HL-60 (cell line): ENCODE data around the gene PNRC2.

ENCODE experiments used
- POLR2AphosphoS5 ChIP-seq: IDR thresholded peaks from 2 replicates; pipeline ENCODE4 v1.6.1; 2012; ENCODE audit warnings: low read depth
- TF ChIP-seq, protein P1 (sequence below): IDR thresholded peaks from one replicate; pipeline ENCODE4 v1.5.1; 2011; ENCODE audit warnings: low read length, control low read depth, inconsistent platforms; ENCODE audit not compliant: insufficient read depth

DNA sequence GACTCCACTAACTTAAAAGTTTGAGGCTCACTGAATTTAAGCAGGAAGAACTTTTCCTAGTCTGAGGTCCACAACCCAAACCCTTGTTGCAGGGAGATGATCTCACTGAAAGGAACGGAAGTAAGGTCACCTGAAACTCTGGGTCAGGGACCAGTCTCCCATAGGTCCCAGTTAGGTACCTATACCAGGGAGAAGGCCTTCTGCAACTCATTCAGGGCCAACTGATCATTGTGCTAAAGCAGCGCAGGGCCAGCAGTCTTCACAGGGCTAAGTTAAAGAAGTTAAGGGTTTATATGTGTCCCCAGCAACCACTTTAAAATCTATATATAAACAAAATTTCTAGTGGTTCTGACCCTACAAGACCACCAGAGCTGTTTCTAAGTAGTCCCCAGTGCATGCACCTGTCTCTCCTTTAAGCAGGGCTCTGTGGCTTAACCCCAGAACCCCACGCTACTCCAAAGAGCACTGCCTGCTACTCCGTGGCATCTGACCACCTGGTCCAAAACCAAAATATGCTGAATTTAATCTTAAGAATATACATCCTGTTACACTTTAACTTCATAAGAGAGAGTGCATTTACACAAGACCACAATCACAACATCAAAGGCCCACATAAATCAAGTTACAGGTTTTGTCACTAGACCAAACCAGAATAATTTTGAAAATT is 17.7 kb downstream of the PNRC2 start:
- TF ChIP-seq, protein P1, sequence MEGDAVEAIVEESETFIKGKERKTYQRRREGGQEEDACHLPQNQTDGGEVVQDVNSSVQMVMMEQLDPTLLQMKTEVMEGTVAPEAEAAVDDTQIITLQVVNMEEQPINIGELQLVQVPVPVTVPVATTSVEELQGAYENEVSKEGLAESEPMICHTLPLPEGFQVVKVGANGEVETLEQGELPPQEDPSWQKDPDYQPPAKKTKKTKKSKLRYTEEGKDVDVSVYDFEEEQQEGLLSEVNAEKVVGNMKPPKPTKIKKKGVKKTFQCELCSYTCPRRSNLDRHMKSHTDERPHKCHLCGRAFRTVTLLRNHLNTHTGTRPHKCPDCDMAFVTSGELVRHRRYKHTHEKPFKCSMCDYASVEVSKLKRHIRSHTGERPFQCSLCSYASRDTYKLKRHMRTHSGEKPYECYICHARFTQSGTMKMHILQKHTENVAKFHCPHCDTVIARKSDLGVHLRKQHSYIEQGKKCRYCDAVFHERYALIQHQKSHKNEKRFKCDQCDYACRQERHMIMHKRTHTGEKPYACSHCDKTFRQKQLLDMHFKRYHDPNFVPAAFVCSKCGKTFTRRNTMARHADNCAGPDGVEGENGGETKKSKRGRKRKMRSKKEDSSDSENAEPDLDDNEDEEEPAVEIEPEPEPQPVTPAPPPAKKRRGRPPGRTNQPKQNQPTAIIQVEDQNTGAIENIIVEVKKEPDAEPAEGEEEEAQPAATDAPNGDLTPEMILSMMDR = no peak
- TF ChIP-seq POLR2AphosphoS5 = no peak
